HL-60 (cell line): ENCODE results near the gene CREBBP.

Experiments
- DNase-seq, 2 experiments: peaks; one replicate each; pipeline ENCODE4 v3.0.0-alpha.2; 2010 to 2020; ENCODE audit warnings: low read depth in 1 of 2, low spot score in 1 of 2
- H3K27ac ChIP-seq: fragments of 250-450 bp; sonication (Bioruptor Pico); replicated peaks from 2 replicates; pipeline ENCODE4 v1.5.1; 2020; ENCODE audit warnings: mild to moderate bottlenecking, moderate library complexity
- H3K27me3 ChIP-seq: fragments of 250-450 bp; sonication (Bioruptor Pico); 2 replicates; pipeline ENCODE4 v1.5.1; 2021; ENCODE audit warnings: mild to moderate bottlenecking, moderate library complexity; ENCODE audit not compliant: insufficient read depth, poor library complexity, severe bottlenecking
- H3K4me3 ChIP-seq: replicated peaks from 2 replicates; pipeline ENCODE4 v1.5.1; 2011; ENCODE audit warnings: mild to moderate bottlenecking, control low read depth, low read length; ENCODE audit not compliant: insufficient read depth
- GABPA ChIP-seq: IDR thresholded peaks from 2 replicates; pipeline ENCODE4 v1.6.1; 2012; ENCODE audit warnings: low read depth
- POLR2AphosphoS5 ChIP-seq: IDR thresholded peaks from 2 replicates; pipeline ENCODE4 v1.6.1; 2012; ENCODE audit warnings: low read depth
- SPI1 ChIP-seq: IDR thresholded peaks from 2 replicates; pipeline ENCODE4 v1.6.1; 2012; ENCODE audit warnings: low read depth, mild to moderate bottlenecking, borderline replicate concordance
- TF ChIP-seq, protein P1 (sequence below): IDR thresholded peaks from 2 replicates; pipeline ENCODE4 v1.6.1; 2012; ENCODE audit warnings: low read depth; ENCODE audit not compliant: insufficient replicate concordance
- TF ChIP-seq, protein P2 (sequence below): IDR thresholded peaks from one replicate; pipeline ENCODE4 v1.5.1; 2011; ENCODE audit warnings: low read length, control low read depth, inconsistent platforms; ENCODE audit not compliant: insufficient read depth

Gene CREBBP

DNA sequence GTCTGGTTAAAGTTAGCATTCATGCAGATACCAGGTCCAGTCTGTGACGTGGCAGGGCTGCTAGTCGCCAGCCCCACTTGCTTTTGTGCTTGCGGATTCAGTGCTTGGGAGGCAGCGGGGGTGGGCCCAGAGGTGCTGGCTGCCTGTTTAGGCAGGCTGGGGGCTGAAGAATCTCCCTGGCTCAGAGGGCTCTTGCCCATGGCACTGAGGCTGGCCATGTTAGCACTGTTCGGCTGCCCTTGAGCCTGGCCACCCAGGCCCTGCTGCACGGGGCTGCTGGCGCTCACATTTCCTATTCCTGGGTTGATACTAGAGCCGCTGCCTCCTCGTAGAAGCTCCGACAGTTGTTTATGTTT lies 30.0 kb downstream of the CREBBP start:
- TF ChIP-seq GABPA (no peak), POLR2AphosphoS5 (no peak), SPI1 (no peak)
- TF ChIP-seq, protein P1, sequence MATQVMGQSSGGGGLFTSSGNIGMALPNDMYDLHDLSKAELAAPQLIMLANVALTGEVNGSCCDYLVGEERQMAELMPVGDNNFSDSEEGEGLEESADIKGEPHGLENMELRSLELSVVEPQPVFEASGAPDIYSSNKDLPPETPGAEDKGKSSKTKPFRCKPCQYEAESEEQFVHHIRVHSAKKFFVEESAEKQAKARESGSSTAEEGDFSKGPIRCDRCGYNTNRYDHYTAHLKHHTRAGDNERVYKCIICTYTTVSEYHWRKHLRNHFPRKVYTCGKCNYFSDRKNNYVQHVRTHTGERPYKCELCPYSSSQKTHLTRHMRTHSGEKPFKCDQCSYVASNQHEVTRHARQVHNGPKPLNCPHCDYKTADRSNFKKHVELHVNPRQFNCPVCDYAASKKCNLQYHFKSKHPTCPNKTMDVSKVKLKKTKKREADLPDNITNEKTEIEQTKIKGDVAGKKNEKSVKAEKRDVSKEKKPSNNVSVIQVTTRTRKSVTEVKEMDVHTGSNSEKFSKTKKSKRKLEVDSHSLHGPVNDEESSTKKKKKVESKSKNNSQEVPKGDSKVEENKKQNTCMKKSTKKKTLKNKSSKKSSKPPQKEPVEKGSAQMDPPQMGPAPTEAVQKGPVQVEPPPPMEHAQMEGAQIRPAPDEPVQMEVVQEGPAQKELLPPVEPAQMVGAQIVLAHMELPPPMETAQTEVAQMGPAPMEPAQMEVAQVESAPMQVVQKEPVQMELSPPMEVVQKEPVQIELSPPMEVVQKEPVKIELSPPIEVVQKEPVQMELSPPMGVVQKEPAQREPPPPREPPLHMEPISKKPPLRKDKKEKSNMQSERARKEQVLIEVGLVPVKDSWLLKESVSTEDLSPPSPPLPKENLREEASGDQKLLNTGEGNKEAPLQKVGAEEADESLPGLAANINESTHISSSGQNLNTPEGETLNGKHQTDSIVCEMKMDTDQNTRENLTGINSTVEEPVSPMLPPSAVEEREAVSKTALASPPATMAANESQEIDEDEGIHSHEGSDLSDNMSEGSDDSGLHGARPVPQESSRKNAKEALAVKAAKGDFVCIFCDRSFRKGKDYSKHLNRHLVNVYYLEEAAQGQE = no peak
- TF ChIP-seq, protein P2, sequence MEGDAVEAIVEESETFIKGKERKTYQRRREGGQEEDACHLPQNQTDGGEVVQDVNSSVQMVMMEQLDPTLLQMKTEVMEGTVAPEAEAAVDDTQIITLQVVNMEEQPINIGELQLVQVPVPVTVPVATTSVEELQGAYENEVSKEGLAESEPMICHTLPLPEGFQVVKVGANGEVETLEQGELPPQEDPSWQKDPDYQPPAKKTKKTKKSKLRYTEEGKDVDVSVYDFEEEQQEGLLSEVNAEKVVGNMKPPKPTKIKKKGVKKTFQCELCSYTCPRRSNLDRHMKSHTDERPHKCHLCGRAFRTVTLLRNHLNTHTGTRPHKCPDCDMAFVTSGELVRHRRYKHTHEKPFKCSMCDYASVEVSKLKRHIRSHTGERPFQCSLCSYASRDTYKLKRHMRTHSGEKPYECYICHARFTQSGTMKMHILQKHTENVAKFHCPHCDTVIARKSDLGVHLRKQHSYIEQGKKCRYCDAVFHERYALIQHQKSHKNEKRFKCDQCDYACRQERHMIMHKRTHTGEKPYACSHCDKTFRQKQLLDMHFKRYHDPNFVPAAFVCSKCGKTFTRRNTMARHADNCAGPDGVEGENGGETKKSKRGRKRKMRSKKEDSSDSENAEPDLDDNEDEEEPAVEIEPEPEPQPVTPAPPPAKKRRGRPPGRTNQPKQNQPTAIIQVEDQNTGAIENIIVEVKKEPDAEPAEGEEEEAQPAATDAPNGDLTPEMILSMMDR = no peak
- DNase-seq = no peak
- no peak overlapping the region for H3K4me3 ChIP-seq
- H3K27me3 ChIP-seq = no peaks in the 10 kb centered on the region
- no peak overlapping the region for H3K27ac ChIP-seq

DNA sequence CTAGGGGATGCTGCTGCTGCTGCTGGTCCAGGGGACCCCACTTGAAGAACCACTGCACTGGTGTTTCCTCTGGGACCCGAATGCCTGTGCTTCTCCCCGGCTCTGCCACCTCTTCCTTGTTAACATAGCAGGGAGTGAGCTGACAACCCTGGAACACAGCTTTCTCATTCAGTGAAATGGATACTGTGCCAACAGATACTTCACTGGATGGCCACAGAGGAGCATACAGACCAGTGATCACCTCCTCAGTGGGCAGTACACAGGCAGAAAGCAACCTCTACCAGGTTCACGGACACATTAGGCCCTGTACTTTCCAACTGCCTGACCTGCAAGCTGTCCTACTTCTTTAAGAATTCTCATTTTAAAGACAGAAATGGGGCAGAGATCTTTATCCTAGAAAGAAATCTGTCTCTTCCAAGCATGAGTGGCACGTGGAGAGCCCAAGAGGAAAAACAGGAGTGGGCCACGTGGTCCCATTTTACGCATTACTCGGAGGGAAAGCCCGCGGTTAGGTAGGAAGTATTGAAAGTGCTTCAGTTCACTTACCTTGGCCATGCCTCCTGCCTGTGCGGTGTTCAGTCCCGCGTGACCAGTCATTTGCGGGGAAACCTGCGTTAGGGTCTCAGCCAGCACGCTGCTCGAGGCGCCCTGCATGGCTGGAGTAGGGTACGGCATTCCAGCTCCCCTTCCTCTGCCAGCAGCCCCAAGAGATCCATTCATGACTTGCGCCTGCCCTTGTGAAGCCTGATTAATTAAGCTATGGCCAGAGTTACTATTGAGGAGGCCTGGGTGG lies 30.6 kb downstream of the CREBBP start:
- H3K4me3 ChIP-seq = no peak overlapping the region
- no peak for TF ChIP-seq GABPA
- no peak for DNase-seq
- H3K27me3 ChIP-seq = no peaks in the 10 kb centered on the region
- no peak overlapping the region for H3K27ac ChIP-seq

DNA sequence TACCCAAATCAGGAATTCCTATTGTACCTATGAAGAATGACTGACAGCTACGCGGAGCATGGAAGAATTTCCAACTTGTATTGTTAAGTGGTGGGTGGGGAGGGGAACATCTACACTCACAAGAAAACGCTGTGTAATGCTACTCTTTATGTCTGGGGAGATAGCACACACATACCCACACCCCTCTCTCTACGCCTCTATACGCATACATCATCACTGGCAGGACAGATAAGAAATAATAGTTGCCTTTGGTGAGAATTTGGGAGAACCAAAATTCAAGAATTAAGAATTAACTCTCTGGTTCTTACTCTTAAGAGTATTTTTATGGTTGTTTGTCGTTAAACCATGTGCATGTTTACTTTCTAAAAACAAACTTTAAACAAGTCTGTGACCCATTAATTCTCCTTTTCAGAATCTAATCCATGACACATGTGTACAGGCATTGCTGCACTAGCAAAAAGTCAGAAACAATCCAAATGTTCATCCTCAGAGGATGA lies 33.9 kb downstream of the CREBBP start:
- Histone ChIP-seq H3K4me3 (no peak overlapping the region), H3K27me3 (no peaks in the 10 kb centered on the region), H3K27ac (no peak overlapping the region)
- DNase-seq = no peak
- TF ChIP-seq SPI1 (no peak), GABPA (no peak)

DNA sequence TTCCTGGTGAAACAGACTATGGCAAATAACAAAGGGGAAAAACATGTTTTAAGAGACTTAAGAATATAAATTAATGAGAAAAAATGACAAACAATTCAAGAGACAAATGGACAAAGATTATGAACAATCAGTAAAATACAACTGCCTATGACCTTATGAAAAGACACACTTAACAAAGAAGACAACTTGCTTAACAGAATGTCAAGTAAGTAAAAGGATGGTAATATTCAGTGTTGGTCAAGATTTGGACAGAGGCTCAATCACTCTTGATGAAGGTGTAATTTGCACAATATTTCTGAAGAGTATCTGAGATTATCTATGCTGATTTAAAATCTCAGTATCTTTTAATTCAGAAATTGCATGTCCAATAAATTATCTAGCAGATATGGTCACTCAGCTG lies 34.4 kb downstream of the CREBBP start:
- Histone ChIP-seq H3K4me3 (no peak overlapping the region), H3K27ac (no peak overlapping the region), H3K27me3 (no peaks in the 10 kb centered on the region)
- DNase-seq = no peak
- TF ChIP-seq, protein P1 = no peak
- no peak for TF ChIP-seq POLR2AphosphoS5
- TF ChIP-seq, protein P2 = no peak
- no peak for TF ChIP-seq SPI1
- no peak for TF ChIP-seq GABPA

DNA sequence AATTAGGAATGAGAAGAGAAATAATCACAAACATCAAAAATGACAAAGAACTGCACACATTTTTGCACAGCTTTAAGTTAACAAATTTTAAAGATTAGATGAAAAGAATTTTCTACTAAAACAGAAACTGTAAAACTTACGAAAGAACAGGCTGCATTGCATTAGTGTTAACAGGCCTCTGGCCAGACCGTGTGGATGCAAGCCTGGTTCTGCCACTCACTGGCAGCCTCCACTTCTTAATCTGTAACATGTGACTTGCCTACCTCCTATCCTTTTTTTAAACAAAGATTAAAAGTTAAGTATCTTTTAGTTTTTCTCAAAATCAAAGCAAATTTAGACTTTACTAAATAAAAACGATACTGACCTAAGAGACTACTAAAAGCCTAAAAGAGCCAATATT lies 37.5 kb downstream of the CREBBP start:
- H3K27ac ChIP-seq = no peak overlapping the region
- H3K4me3 ChIP-seq = no peak overlapping the region
- no peaks in the 10 kb centered on the region for H3K27me3 ChIP-seq
- TF ChIP-seq SPI1 (no peak), GABPA (no peak), POLR2AphosphoS5 (no peak)
- TF ChIP-seq, protein P1 = no peak
- TF ChIP-seq, protein P2 = no peak
- peak in 1 of 2 experiments; percentile 28 for DNase-seq
